Measurements from ENCODE around the gene POLDIP3.

GRCh38 chr22:42636506-42636905 is 21.8 kb upstream of the POLDIP3 start:
- TF ChIP-seq POLR2A (IDR thresholded peaks at IDR 0.05; ENCODE audit: low read depth, low read length) = no peak
- no peak for TF ChIP-seq SPI1 (IDR thresholded peaks at IDR 0.05; ENCODE audit: low read depth, low read length)
- no peak for TF ChIP-seq TAF1 (IDR thresholded peaks at IDR 0.05; ENCODE audit: low read depth, low read length)
- TF ChIP-seq POLR2AphosphoS5 (IDR thresholded peaks at IDR 0.05; ENCODE audit: low read depth, low read length) = no peak
- TF ChIP-seq PAX5 (IDR thresholded peaks at IDR 0.05; ENCODE audit: insufficient read depth, low read length, severe bottlenecking) = no peak
- no peak for TF ChIP-seq POU2F2 (IDR thresholded peaks at IDR 0.05; ENCODE audit: low read depth, low read length)

All from GM12891 (cell line).